Neural cell (in vitro differentiated cells): ENCODE data around the gene WDR35. TPM values are rescaled to one million over a fixed set of nuclear protein-coding genes. Genes with fewer than 3 reads are reported as not detected.

Experiments used
- H2AFZ ChIP-seq: fragments of 200-600, 300-800 bp; sonication (generic), shearing (Covaris generic); 2 replicates; pipeline ENCODE4 v1.6.0; 2014; ENCODE audit warnings: low read depth, mild to moderate bottlenecking, antibody characterized with exemption, low read length, moderate library complexity
- H3F3A ChIP-seq: fragments of 200-600 bp; shearing (Covaris generic); 2 replicates; pipeline ENCODE4 v1.6.1; 2016; ENCODE audit warnings: mild to moderate bottlenecking, moderate library complexity, mixed read lengths, antibody characterized with exemption, low read length; ENCODE audit not compliant: insufficient read depth, poor library complexity, severe bottlenecking
- H3K27ac ChIP-seq: fragments of 200-600, 300-800 bp; sonication (generic), shearing (Covaris generic); 2 replicates; pipeline ENCODE4 v1.5.1; 2014; ENCODE audit warnings: mild to moderate bottlenecking, low read length, moderate library complexity
- H3K27me3 ChIP-seq: fragments of 300-800, 200-600 bp; sonication (generic), shearing (Covaris generic); 2 replicates; pipeline ENCODE4 v1.6.0; 2014; ENCODE audit warnings: mild to moderate bottlenecking, low read depth, low read length, moderate library complexity; ENCODE audit not compliant: insufficient read depth
- H3K36me3 ChIP-seq: fragments of 300-800, 200-600 bp; sonication (generic), shearing (Covaris generic); 2 replicates; pipeline ENCODE4 v1.5.1; 2014; ENCODE audit warnings: mild to moderate bottlenecking, antibody characterized with exemption, low read length, moderate library complexity; ENCODE audit not compliant: insufficient read depth
- H3K4me2 ChIP-seq: fragments of 300-800, 200-600 bp; sonication (generic), shearing (Covaris generic); 2 replicates; pipeline ENCODE4 v1.6.0; 2014; ENCODE audit warnings: mild to moderate bottlenecking, low read length
- H3K4me3 ChIP-seq: fragments of 300-800, 200-600 bp; sonication (generic), shearing (Covaris generic); 2 replicates; pipeline ENCODE4 v1.5.1; 2014; ENCODE audit warnings: mild to moderate bottlenecking, low read length, moderate library complexity
- H3K79me2 ChIP-seq: fragments of 200-600 bp; shearing (Covaris generic); replicated peaks from 2 replicates; pipeline ENCODE4 v1.6.0; 2014; ENCODE audit warnings: mild to moderate bottlenecking, low read length, moderate library complexity; ENCODE audit not compliant: insufficient read depth
- H3K9ac ChIP-seq: fragments of 300-800, 200-600 bp; sonication (generic), shearing (Covaris generic); 2 replicates; pipeline ENCODE4 v1.6.1; 2016; ENCODE audit warnings: mild to moderate bottlenecking, low read length, mixed read lengths
- H3K9me2 ChIP-seq: fragments of 200-600 bp; shearing (Covaris generic); 2 replicates; pipeline ENCODE4 v1.6.1; 2016; ENCODE audit warnings: mild to moderate bottlenecking, low read length, mixed read lengths; ENCODE audit not compliant: insufficient read depth
- H3K9me3 ChIP-seq: fragments of 200-600, 300-800 bp; sonication (generic), shearing (Covaris generic); 2 replicates; pipeline ENCODE4 v1.6.1; 2016; ENCODE audit warnings: mild to moderate bottlenecking, mixed run types, low read length, moderate library complexity, mixed read lengths
- H4K20me1 ChIP-seq: fragments of 200-600 bp; shearing (Covaris generic); 2 replicates; pipeline ENCODE4 v1.6.1; 2016; ENCODE audit warnings: mild to moderate bottlenecking, mixed run types; ENCODE audit not compliant: insufficient read depth
- EP300 ChIP-seq: fragments of 450-650 bp; conservative IDR thresholded peaks from 2 replicates; pipeline ENCODE4 v1.6.1; 2014; ENCODE audit warnings: antibody characterized with exemption, mild to moderate bottlenecking, moderate library complexity; ENCODE audit not compliant: poor library complexity, severe bottlenecking
- EZH2 ChIP-seq: fragments of 200-600, 300-800 bp; shearing (Covaris generic), sonication (generic); IDR thresholded peaks from 2 replicates; pipeline ENCODE4 v1.6.1; 2014; ENCODE audit warnings: antibody characterized with exemption, low read length, borderline replicate concordance, mild to moderate bottlenecking; ENCODE audit not compliant: insufficient read depth, poor library complexity, severe bottlenecking
- MXI1 ChIP-seq: fragments of 450-650 bp; conservative IDR thresholded peaks from 2 replicates; pipeline ENCODE4 v1.6.1; 2014; ENCODE audit warnings: antibody characterized with exemption, mild to moderate bottlenecking; ENCODE audit not compliant: poor library complexity, severe bottlenecking
- POLR2AphosphoS5 ChIP-seq: IDR thresholded peaks from 2 replicates; pipeline ENCODE4 v1.6.1; 2012
- RAD21 ChIP-seq: fragments of 450-650 bp; conservative IDR thresholded peaks from 2 replicates; pipeline ENCODE4 v1.6.1; 2014; ENCODE audit warnings: antibody characterized with exemption, mild to moderate bottlenecking, moderate library complexity
- SMC3 ChIP-seq: fragments of 450-650 bp; conservative IDR thresholded peaks from 2 replicates; pipeline ENCODE4 v1.6.1; 2014; ENCODE audit warnings: antibody characterized with exemption, mild to moderate bottlenecking, moderate library complexity; ENCODE audit not compliant: poor library complexity
- TAF1 ChIP-seq: IDR thresholded peaks from 2 replicates; pipeline ENCODE4 v1.6.1; 2012; ENCODE audit warnings: low read depth
- polyA plus RNA-seq: library from polyadenylated mRNA; depleted of rRNA; stranded (reverse); fragments of >200 nt; gene quantifications from 2 replicates; pipeline ENCODE4 v1.2.3, GENCODE V29; 2014
- TF ChIP-seq, protein P1 (sequence below): fragments of 450-650 bp; IDR thresholded peaks from 2 replicates; pipeline ENCODE4 v1.5.1; 2014; ENCODE audit warnings: antibody characterized with exemption, mild to moderate bottlenecking, moderate library complexity; ENCODE audit not compliant: poor library complexity, severe bottlenecking
- TF ChIP-seq, protein P2 (sequence below): IDR thresholded peaks from 2 replicates; pipeline ENCODE4 v1.6.1; 2012; ENCODE audit warnings: borderline replicate concordance

The WDR35 gene
- polyA plus RNA-seq, 1 donor from 2014 or later = 14.2 TPM

DNA sequence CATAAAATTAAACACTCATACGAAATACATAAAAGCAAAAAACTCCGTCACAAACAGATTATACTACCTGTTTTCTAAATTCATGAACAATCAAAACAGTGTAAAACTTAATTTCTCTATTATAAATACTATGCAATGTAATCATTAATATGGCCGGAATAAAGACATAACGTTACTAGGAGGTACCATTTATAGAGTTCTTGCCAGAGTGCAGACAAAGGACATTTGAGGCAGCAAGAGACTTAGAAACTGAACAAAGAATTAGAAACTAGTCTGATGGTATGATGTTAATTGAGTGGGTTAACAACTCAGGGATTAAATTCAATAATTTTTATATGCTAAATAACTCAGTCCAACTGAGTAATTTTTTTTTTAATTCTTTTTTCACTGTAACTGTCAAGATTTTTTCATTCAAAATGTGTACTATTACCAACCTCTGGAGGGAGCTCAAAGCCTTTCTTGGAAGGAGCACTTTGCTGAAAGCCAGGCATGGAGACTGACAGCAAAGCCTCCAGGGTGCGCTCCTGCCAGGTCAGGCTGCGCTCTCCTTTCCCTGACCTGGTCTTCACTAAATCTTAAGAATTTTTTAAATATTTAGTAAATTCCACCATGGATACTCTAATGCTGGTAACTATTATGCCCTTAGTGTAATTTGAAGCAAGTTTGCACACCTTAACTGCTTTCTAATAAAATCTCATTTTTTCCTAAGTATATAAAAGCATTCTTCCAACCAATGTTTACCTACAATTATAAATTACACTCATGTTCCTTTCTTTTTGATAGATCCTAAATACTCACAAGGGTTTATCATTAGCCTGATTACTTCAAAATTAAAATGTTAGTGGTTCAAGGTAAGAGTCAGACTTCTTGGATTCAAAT is 34.1 kb downstream of the WDR35 start:
- Histone ChIP-seq H3K9ac (no peak overlapping the region), H3F3A (no peaks in the 10 kb centered on the region), H3K9me3 (no peaks in the 10 kb centered on the region), H3K36me3 (no peaks in the 10 kb centered on the region), H3K79me2 (no peaks in the 10 kb centered on the region), H3K4me2 (no peak overlapping the region), H4K20me1 (no peaks in the 10 kb centered on the region), H3K4me3 (no peak overlapping the region), H3K27me3 (no peaks in the 10 kb centered on the region), H2AFZ (no peak overlapping the region), H3K27ac (no peak overlapping the region), H3K9me2 (no peaks in the 10 kb centered on the region)
- TF ChIP-seq TAF1 = no peak
- TF ChIP-seq, protein P1, sequence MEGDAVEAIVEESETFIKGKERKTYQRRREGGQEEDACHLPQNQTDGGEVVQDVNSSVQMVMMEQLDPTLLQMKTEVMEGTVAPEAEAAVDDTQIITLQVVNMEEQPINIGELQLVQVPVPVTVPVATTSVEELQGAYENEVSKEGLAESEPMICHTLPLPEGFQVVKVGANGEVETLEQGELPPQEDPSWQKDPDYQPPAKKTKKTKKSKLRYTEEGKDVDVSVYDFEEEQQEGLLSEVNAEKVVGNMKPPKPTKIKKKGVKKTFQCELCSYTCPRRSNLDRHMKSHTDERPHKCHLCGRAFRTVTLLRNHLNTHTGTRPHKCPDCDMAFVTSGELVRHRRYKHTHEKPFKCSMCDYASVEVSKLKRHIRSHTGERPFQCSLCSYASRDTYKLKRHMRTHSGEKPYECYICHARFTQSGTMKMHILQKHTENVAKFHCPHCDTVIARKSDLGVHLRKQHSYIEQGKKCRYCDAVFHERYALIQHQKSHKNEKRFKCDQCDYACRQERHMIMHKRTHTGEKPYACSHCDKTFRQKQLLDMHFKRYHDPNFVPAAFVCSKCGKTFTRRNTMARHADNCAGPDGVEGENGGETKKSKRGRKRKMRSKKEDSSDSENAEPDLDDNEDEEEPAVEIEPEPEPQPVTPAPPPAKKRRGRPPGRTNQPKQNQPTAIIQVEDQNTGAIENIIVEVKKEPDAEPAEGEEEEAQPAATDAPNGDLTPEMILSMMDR = peak; percentile 92
- TF ChIP-seq SMC3 = peak; percentile 91
- no peak for TF ChIP-seq MXI1
- TF ChIP-seq EP300 = no peak
- TF ChIP-seq, protein P2, sequence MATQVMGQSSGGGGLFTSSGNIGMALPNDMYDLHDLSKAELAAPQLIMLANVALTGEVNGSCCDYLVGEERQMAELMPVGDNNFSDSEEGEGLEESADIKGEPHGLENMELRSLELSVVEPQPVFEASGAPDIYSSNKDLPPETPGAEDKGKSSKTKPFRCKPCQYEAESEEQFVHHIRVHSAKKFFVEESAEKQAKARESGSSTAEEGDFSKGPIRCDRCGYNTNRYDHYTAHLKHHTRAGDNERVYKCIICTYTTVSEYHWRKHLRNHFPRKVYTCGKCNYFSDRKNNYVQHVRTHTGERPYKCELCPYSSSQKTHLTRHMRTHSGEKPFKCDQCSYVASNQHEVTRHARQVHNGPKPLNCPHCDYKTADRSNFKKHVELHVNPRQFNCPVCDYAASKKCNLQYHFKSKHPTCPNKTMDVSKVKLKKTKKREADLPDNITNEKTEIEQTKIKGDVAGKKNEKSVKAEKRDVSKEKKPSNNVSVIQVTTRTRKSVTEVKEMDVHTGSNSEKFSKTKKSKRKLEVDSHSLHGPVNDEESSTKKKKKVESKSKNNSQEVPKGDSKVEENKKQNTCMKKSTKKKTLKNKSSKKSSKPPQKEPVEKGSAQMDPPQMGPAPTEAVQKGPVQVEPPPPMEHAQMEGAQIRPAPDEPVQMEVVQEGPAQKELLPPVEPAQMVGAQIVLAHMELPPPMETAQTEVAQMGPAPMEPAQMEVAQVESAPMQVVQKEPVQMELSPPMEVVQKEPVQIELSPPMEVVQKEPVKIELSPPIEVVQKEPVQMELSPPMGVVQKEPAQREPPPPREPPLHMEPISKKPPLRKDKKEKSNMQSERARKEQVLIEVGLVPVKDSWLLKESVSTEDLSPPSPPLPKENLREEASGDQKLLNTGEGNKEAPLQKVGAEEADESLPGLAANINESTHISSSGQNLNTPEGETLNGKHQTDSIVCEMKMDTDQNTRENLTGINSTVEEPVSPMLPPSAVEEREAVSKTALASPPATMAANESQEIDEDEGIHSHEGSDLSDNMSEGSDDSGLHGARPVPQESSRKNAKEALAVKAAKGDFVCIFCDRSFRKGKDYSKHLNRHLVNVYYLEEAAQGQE = no peak
- no peak for TF ChIP-seq POLR2AphosphoS5
- peak; percentile 88 for TF ChIP-seq RAD21

DNA sequence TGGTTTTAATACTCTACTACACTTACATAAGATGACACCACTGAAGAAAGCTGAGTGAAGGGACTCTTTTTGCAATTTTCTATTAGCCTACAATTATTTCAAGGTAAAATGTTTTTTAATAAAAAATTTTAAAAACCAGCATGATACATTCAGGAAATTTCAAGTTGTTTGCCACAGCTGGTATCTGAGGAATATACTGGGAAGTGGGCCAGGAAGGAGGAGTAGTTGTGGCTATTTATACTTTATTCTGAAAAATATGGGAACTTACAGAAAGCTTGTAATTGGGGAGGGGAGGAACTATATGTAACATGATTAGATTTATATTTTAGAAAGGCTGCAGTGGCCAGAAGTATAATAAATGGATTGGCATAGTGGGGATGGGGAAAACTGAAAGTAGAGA is 40.8 kb downstream of the WDR35 start:
- H2AFZ ChIP-seq = no peak overlapping the region

More for the DNA sequence above, 40.8 kb downstream of the WDR35 start:
- no peak overlapping the region for H3K4me3 ChIP-seq
- no peaks in the 10 kb centered on the region for H4K20me1 ChIP-seq
- no peak overlapping the region for H3K4me2 ChIP-seq
- no peaks in the 10 kb centered on the region for H3K9me3 ChIP-seq
- H3K9ac ChIP-seq = no peak overlapping the region
- H3K9me2 ChIP-seq = no peaks in the 10 kb centered on the region
- TF ChIP-seq POLR2AphosphoS5 (no peak), RAD21 (no peak), MXI1 (no peak), EP300 (no peak), TAF1 (no peak), SMC3 (no peak), EZH2 (no peak)
- TF ChIP-seq, protein P2 = no peak
- TF ChIP-seq, protein P1 = no peak
- no peaks in the 10 kb centered on the region for H3K27me3 ChIP-seq
- no peaks in the 10 kb centered on the region for H3K36me3 ChIP-seq
- no peaks in the 10 kb centered on the region for H3K79me2 ChIP-seq
- no peaks in the 10 kb centered on the region for H3F3A ChIP-seq
- no peak overlapping the region for H3K27ac ChIP-seq
